GOT3 (cell line): ENCODE measurements around the gene ZNF362.

Experiments used
- DNase-seq: peaks from one replicate; lab custom pipeline; 2025; ENCODE audit warnings: mixed read lengths; lab: John Stamatoyannopoulos, UW

ZNF362 gene

GRCh38 chr1:33344896-33345560, 88.7 kb downstream of the ZNF362 start:
- DNase-seq = no peak

- DNase-seq = no peak
Measured at GRCh38 chr1:33346533-33346926, 90.2 kb downstream of the ZNF362 start.

GRCh38 chr1:33346927-33347649, 90.8 kb downstream of the ZNF362 start:
- DNase-seq = no peak

- no peak for DNase-seq
Measured at GRCh38 chr1:33347650-33347992, 91.3 kb downstream of the ZNF362 start.

- no peak for DNase-seq
Measured at GRCh38 chr1:33348194-33348593, 91.9 kb downstream of the ZNF362 start.

GRCh38 chr1:33348676-33349080, 92.4 kb downstream of the ZNF362 start:
- no peak for DNase-seq

GRCh38 chr1:33349081-33349759, 92.9 kb downstream of the ZNF362 start:
- no peak for DNase-seq

- DNase-seq = peak; percentile 26
Measured at GRCh38 chr1:33349778-33350610, 93.7 kb downstream of the ZNF362 start.
